WERI-Rb-1 (cell line): ENCODE results near the gene SLC22A23.

ENCODE experiments used
- DNase-seq: peaks from one replicate; pipeline ENCODE4 v3.0.0-alpha.2; 2020
- H3K27ac ChIP-seq: fragments of 250-450 bp; sonication (Bioruptor Pico); 2 replicates; pipeline ENCODE4 v1.5.1; 2020; ENCODE audit warnings: mild to moderate bottlenecking, moderate library complexity
- H3K27me3 ChIP-seq: fragments of 250-450 bp; sonication (Bioruptor Pico); 2 replicates; pipeline ENCODE4 v1.5.1; 2021; ENCODE audit warnings: mild to moderate bottlenecking, low read depth, moderate library complexity; ENCODE audit not compliant: insufficient read depth, severe bottlenecking
- H3K36me3 ChIP-seq: fragments of 250-450 bp; sonication (Bioruptor Pico); 2 replicates; pipeline ENCODE4 v1.5.1; 2020; ENCODE audit warnings: mild to moderate bottlenecking, moderate library complexity
- H3K4me3 ChIP-seq: 2 replicates; pipeline ENCODE4 v1.5.1; 2011; ENCODE audit warnings: low read depth, mild to moderate bottlenecking, control low read depth, low read length
- H3K9me3 ChIP-seq: fragments of 250-450 bp; sonication (Bioruptor Pico); 2 replicates; pipeline ENCODE4 v1.5.1; 2021; ENCODE audit warnings: mild to moderate bottlenecking, moderate library complexity; ENCODE audit not compliant: severe bottlenecking
- CTCF ChIP-seq: IDR thresholded peaks from 2 replicates; pipeline ENCODE4 v1.5.1; 2011; ENCODE audit warnings: low read depth, mild to moderate bottlenecking, control low read depth, inconsistent platforms, low read length

The SLC22A23 gene

GRCh38 chr6:3482869-3483268 lies 26.0 kb upstream of the SLC22A23 start:
- Histone ChIP-seq H3K27ac (no peak overlapping the region), H3K36me3 (no peaks in the 10 kb centered on the region), H3K9me3 (peaks cover 8% of the 10 kb centered on the region), H3K4me3 (no peak overlapping the region), H3K27me3 (no peaks in the 10 kb centered on the region)
- no peak for DNase-seq
- no peak for TF ChIP-seq CTCF

GRCh38 chr6:3481640-3482039 lies 24.8 kb upstream of the SLC22A23 start:
- H3K9me3 ChIP-seq: peaks cover 8% of the 10 kb centered on the region
- no peak overlapping the region for H3K4me3 ChIP-seq
- H3K27me3 ChIP-seq: no peaks in the 10 kb centered on the region
- H3K36me3 ChIP-seq: no peaks in the 10 kb centered on the region
- no peak overlapping the region for H3K27ac ChIP-seq
- TF ChIP-seq CTCF: no peak
- DNase-seq: no peak

- no peaks in the 10 kb centered on the region for H3K36me3 ChIP-seq
- no peak overlapping the region for H3K27ac ChIP-seq
- TF ChIP-seq CTCF: no peak
- no peak for DNase-seq
- H3K9me3 ChIP-seq: peaks cover 8% of the 10 kb centered on the region
- H3K27me3 ChIP-seq: no peaks in the 10 kb centered on the region
- H3K4me3 ChIP-seq: no peak overlapping the region
Measured at GRCh38 chr6:3480009-3480408, 23.2 kb upstream of the SLC22A23 start.

- DNase-seq: no peak
- Histone ChIP-seq H3K9me3 (no peaks in the 10 kb centered on the region), H3K4me3 (no peak overlapping the region), H3K27ac (no peak overlapping the region), H3K27me3 (no peaks in the 10 kb centered on the region), H3K36me3 (no peaks in the 10 kb centered on the region)
- TF ChIP-seq CTCF: no peak
Measured at GRCh38 chr6:3473773-3474172, 16.9 kb upstream of the SLC22A23 start.

- DNase-seq: no peak
- no peak overlapping the region for H3K27ac ChIP-seq
- TF ChIP-seq CTCF: no peak
Measured at GRCh38 chr6:3471711-3472110, 14.9 kb upstream of the SLC22A23 start.

GRCh38 chr6:3471286-3471685 lies 14.4 kb upstream of the SLC22A23 start:
- DNase-seq: no peak
- H3K4me3 ChIP-seq: no peak overlapping the region
- H3K27ac ChIP-seq: no peak overlapping the region
- no peaks in the 10 kb centered on the region for H3K27me3 ChIP-seq
- H3K9me3 ChIP-seq: no peaks in the 10 kb centered on the region
- H3K36me3 ChIP-seq: no peaks in the 10 kb centered on the region
- no peak for TF ChIP-seq CTCF

More at GRCh38 chr6:3471711-3472110, 14.9 kb upstream of the SLC22A23 start:
- H3K36me3 ChIP-seq: no peaks in the 10 kb centered on the region
- H3K4me3 ChIP-seq: no peak overlapping the region
- no peaks in the 10 kb centered on the region for H3K9me3 ChIP-seq
- no peaks in the 10 kb centered on the region for H3K27me3 ChIP-seq
